Ureter (tissue), 1 donor: Measurements from ENCODE around the gene MYO1E. TPM values are rescaled to one million over a fixed set of nuclear protein-coding genes. Genes with fewer than 3 reads are reported as not detected.

Source experiments
- DNase-seq: peaks from one replicate; pipeline ENCODE4 v3.0.0-alpha.2; 2020; ENCODE audit warnings: low spot score
- total RNA-seq: library from RNA; stranded (reverse); gene quantifications from one replicate; pipeline ENCODE4 v1.2.4, GENCODE V29; 2023
- donor health status: DM: yes; HTN: yes; CAD: no.

MYO1E gene
- total RNA-seq, 1 donor from 2014 or later = 121 TPM

DNA sequence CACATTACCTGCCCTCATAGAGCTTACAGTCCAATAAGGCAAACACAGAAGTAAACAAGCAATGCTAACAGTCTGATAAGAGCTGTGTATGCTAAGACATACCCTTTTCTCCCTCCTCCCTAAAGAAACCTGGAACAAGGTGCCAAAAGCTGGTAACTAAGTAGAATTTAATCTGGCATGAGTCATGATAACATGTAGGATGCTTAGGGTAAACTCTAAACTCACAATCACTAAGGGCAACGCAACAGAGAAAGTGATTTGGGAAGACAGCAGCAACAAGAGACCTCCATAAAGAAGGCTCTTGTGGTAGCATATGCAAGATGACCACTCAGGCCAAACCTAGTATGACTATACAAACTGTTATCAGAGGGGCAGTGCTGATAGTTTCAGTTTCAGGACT is 55.5 kb downstream of the MYO1E start:
- DNase-seq = no peak

DNA sequence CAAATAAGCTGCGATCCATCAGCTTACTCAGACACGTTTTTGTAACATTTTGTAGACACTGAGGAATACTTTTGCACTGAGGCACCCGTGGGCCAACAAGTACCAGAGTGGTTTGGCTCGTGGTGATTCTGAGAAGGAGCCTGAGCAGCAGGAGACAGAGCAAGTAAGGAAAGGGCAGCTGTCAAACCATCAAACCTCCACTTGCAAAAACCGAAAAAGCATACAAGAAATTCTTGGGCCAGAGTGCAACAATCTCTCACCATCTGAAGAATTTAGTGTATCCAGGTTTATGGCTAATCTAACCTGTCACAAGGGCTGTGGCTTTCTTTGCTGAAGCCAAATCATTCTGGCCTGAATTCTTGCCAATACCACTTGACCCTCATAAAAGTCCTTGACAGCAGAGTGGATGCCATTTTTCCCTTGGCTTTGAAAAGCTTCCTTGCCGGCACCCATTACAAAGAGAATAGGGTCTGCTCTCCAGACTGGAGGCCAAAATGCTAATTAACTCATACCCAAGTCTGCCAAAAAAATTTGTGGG is 56.7 kb downstream of the MYO1E start:
- DNase-seq = no peak

DNA sequence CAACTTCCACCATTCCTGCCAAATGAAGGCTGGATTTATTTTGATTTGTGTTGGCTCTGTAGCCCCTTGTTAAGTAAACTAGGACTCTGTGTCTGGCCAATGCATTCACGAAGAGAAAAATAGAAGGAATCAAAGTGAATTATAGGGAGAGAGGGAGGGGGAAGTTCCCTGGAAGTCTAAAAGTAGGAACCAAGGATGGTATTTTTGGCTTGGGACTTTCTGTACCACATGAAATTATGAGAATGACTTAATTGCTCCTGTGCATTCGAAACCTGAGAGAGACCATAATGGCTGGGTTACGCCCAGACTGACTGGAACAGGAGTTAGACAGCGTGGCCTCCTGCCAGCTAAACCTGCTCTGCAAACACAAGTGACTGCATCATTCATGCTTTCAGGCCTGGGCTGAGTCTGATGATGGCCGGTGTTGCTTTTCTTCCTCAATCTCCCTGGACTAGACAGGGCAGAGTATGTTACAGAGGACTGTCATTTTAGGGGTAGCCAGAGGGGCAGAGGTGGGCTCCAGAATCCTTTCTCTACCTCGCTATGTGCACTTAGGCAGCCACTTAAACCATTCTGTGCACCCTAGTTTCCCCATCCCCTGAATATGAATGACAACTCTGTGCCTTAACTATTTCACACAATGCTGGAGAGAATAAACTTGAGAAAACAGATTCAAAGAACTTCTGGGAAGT is 58.9 kb downstream of the MYO1E start:
- peak; percentile 89 for DNase-seq

DNA sequence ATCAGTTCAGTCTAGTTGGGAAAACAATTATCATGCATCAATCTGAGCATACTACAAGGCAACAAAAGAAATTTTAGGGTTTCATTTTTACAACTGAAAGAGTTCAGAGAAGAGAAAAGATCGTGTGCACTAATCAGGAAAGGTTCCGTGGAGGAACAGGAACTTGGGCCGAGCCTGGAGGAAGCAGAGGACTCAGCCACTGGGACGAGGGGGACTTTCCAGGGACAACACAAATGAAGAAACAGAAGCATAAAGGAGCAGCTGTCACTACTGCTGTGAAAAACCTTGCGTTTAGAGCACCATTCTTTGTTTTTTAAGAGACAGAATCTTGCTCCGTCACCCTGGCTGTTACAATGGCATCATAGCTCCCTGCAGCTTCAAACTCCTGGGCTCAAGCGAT is 60.5 kb downstream of the MYO1E start:
- no peak for DNase-seq

DNA sequence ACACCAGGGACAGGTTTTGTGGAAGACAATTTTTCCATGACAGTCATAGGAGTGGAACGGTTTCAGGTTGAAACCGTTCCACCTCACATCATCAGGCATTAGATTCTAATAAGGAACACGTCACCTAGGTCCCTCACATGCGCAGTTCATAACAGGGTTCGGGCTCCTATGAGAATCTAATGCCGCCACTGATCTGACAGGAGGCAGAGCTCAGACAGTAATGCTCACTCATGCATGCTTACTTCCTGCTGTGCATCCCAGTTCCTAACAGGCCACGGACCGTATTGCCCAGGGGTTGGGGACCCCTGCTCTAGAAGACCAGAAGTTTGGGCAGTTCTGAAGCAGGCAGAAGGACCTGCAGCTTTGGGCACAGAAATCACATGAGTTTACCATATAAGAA is 61.5 kb downstream of the MYO1E start:
- no peak for DNase-seq

DNA sequence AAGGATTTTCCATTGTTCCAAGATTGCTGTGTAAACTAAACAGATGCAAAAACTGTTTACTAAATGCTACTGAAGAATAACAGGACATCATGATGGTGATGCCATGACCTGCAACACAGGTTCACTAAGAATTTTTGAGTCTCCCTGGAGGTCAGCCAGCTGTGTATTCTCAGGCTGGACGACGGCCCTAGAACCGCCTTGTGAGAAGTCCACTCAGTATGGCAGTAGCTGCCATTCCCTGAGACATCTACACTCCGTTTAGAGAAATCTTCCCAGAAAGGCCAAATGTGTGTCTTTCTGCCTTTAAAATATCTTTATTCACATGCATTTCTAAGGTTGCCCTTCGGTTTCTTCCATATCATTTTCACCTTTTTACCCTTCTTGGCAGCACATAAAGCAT is 63.3 kb downstream of the MYO1E start:
- DNase-seq = no peak

DNA sequence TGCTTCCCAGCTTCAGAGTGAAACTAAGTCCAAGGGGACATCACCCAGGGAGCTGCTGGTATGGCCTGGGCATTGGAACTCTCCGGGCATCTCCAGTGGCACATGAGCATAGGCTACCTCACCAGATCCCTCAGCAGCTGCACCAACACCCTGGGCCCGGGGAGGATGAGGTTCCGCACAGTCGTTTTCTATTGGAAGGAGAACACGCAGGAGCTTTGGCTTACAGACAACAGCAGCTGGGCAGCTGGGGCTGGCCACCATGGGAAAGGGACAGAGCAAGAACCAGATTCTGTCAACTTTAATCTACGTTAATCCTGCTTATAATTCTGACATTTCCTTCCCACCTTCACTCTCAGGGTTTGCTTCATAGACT is 65.5 kb downstream of the MYO1E start:
- DNase-seq = no peak

DNA sequence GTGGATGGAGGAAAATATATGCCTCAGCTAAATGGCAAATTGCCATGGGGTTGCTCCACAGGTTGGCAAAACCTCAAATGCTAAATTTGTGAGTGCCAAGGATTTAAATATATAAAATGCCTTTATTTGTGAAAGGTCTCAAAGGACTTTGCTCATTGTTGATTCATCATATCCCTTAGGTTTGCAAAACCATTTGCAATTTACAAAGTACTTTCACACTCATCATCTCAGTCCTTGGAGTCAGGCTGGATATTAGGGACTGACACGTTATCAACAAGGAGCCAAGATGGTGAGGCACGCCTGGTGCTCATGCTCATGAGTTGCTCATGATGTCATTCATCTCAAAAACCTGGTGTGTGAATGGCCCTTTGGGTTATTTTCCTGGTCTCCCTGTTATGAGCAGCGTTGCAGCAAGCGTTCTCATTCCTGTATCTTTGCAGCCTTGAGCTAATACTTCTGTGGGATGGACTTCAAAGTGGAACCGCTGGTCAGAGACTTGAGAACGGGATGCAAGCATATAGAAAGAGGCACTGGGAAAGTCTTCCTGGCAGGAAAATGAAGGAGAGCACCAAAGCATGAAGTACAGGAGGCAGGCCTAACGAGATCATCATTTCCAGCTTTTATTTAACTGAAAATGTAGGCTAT is 66.0 kb downstream of the MYO1E start:
- DNase-seq = no peak

DNA sequence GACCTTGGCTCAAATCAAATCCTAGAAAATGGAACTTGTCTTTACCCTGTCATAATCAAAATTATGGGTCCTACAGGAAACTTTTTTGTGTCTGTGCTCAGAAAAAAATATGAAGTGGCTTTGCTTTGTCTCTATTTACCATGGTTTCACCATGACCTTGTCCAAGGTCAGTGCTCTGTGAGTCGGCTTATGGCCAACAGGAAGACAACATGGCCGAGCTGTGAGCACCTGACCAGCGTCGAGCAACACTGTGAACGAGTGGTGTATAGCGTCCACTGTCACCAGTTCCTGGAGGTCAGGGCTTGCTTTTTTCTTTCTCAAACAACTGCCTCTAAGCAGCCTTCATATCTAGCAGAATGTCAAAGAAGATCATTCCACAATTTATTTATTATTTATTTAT is 67.9 kb downstream of the MYO1E start:
- no peak for DNase-seq

DNA sequence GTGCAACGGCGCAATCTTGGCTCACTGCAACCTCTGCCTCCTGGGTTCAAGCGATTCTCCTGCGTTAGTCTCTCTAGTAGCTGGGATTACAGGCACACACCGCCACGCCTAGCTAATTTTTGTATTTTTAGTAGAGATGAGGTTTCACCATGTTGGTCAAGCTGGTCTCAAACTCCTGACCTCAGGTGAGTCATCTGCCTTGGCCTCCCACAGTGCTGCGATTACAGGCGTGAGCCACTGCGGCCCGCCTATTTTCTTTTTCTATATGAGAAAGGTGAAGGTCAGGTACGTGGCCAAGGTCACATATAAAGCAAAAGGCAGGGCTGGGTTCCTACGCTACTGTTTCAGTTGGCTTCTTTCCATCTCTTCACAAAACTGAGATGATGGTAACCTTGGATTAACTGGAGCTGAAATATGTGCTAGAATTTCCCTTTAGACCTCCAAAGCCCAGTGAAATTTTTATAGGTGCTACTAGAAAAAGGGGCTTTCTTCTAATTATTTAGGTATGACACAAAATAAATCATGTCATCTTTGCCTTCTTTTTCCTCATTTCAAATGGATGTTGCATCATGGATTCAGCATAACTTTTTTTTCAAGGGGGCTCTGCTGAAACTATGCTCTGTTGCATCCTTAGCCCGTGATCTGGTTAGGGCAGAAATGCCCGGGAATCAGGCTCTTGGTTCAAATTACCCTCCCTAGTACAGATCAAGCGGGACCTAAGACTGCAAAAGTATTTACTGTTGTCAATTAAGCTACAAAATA is 68.5 kb downstream of the MYO1E start:
- no peak for DNase-seq

DNA sequence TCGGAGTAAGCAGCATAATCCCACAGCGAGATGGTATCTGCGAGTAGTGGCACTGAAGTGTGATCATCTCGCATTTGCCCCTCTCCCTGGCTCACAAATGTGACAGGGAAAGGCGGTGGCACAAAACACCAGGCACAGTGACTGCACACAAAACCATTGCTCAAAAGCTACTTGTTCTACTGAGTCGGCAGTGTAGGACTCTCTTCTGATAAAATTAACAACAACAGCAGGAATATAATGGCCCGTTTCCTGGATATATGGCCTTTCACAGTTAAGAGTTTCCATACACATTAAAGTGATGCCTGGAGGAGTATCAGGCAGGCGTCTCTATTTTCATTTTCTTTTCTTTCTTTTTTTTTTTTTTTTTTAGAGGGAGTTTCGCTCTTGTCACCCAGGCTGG is 69.0 kb downstream of the MYO1E start:
- no peak for DNase-seq

DNA sequence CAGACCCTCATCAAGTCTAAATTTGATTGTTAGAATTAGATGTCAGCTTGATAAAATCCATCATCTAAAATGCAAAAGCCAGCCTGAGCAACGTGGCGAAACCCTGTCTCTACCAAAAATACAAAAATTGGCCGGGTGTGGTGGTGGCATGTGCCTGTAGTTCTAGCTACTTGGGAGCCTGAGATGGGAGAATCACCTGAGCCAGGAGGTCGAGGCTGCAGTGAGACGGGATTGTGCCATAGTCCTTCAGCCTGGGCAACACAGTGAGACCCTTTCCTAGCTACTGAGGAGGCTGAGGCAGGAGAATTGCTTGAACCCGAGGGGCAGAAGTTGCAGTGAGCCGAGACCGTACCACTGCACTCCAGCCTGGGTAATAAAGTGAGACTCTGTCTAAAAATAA is 69.5 kb downstream of the MYO1E start:
- no peak for DNase-seq

DNA sequence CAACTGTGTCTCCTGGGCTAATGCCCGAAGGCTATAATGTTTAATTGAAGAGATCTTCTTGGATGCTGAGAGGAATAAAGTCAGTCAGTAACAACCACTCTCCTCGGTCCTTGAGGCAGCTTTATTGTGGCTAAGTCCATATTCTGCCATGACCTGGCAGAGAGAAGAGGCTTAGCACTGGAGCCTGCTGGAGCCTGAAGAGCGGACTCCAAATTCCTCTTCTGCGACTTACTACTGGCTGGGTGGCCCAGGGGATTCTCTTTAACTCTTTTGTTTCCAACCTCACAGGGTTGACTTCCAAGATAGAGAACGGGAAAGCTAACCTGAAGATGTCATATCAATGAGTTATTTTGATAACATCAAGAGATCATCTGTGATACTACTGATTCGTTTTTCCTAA is 71.1 kb downstream of the MYO1E start:
- DNase-seq = no peak

DNA sequence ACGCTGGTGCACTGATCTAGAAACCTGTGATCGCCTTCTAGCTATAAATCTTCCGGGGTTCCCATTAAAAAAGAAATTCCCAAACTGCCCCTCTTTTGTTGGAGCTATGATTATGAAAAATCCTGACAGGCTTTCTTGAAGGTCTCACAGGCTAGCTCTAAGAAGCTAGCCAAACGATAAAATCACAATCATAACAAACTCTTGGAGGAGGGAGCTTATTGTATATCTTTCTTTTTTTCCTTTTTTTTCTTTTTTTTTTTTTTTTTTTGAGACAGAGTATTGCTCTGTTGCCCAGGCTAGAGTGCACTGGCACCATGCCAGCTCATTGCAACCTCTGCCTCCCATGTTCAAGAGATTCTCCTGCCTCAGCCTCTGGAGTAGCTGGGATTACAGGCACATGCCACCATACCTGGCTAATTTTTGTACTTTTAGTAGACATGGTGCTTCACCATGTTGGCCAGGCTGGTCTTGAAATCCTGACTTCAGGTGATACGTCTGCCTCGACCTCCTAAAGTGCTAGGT is 72.0 kb downstream of the MYO1E start:
- no peak for DNase-seq

DNA sequence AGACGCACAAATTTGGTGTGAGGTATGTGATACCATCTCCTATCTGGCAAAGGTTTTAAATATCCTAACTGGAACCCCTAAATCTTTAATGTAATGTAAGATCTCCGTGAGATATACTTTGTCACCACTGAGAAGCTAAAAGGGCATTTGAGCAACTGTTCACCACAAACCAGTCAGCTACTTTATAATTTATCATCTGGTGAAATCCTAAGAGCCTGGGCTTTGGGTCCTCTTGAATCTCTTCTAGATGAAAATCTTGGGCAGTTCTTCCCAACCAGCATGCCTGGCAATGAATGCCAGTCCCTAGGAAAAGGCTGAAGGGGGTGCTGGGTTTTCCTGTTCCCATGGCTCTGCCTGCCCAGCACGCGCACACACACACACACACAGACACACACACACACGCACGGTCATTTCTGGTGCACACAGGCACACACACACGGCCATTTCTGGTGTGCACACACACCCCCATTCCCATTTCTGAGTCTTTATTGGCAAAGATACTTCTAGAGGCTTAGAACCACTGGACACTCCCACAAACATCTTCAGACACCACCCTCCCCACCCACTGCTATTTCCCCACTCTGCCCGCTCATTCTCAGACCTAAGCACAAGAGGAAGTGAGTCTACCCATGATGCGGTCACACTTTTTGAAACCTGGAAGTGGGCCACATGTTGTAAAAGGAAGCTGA is 72.6 kb downstream of the MYO1E start:
- peak; percentile 87 for DNase-seq

DNA sequence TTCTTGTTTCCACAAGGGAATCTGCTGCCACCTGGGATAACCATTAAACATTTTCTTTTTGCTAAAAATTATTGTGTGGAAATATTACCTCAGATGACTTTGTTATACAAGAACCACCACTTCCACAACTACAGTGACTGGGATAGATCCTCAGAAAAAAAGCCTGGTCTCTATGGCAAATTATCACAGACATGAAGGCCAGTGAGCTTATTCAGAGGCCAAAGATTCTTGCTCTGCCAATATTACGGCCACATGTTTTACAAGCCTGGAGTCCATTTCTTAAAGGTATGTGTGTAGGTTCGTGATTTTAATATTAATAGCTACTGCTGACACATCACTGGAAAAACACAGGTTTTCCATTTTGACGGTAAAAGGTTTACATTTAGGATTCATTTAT is 73.8 kb downstream of the MYO1E start:
- no peak for DNase-seq

DNA sequence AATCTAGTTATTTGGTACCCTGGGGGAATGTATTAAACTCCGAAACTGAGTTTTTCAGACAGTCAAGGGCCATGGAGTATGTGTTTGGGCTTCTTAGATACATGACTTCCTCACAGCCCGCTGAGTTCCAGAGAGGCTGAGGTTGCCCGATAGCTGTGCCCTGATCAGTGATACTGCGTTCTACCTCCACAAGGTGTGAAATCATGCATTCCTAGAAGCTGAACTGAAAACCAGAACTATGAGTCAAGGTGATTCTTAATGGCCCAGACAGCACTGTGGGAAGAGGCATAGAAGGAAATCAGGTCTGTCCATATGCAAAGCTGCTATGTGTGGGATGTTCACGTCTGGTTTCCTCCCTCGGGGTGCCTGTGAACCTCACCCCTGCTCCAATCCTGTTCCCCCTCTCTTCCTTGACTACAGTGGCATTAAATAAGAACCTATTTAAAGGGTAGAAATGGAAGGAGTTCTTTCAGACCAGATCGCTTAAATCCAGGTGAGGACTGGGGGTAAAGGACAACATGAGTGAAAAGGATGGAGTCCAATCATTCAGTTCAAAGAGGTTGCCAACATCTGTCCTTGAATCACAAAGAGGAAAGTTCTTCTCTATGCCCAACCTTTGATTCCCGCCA is 74.3 kb downstream of the MYO1E start:
- no peak for DNase-seq

DNA sequence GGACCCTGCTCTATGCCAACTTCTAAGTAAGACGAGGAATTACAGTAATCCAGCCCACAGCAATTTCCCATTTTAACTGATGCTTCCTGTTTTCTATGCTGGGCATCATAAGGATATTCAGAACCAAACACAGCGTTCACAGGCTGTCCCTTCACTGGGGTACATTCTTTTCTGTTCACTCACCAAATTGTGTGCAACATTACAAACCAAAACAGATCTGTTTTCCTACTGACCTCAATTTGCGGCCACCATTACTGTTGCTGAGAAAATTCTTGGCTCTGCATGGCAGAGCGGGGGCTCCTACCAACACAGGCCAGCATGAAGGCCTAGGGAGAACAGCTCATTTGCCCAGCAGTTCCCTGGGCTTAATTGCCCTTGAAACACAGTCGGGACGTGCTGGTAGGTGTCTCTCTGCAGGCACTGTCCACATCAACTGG is 76.5 kb downstream of the MYO1E start:
- DNase-seq = no peak

DNA sequence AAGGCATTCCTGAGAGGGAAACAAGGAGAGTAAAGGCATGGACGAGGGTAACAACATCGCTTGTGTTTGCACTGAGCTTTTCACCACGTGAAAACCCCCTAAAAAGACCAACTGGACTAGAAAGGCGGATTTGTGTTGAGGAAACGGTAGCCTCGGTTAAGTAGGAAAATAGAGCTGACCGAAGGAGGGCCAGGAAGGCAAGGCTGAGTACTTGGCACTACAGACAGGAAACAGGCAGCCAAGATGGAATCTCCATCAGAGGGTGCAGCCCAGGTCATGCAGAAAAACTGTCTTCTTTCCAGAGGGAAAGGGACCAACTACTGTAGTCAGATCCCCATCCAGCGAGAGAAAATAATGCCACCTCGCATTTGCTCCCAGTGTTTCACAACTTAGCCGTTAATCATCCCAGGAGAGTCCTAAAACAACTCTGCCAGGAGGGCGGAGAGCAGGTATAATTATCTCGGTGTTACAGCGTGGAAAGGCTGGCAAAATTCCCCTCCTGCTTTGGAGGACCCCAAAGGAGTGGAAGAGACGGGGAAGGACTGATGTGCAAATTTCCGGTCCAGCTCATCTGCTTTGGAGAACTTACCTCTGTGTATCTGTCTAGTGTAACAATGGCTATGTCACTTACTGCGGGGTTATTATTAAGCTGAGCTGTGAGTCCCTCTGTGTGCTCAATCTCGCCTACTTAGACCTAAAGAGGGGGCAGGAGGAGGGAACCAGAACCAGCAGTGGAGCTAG is 77.2 kb downstream of the MYO1E start:
- no peak for DNase-seq

DNA sequence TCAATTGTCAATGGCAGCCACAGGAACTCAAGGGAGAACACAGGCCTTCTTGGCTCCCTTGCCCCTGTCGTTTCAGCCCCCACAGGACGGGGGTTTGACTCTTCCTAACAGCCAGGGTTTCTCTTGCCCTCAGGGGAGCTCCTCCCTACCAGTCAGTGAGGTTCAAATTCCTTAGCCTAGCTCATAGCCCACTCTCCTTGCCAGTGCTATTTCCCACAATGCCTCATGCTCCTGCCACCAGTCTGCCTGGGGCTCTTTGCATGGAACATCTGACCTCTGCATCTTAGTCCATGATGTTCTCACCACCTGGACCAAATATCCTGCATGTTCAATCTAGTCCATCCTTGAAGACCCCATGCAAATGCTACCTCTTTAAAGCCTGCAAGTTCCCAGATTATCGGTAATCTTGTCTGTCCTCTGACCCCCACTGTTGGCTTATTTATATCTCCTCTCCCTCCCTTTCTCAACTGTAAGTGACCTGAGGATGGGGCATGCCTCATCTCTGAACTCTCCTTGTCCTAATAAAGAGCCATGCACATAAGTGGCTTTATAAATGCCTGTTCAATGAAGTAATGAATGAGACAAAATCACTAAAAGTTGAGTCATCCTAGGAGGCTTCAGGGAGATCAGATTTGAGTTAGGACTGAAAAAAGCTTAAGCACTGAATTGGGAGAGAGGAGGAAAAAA is 78.0 kb downstream of the MYO1E start:
- DNase-seq = no peak
